ENCODE data around the gene ADAMTS3.

The ADAMTS3 gene

GRCh38 chr4:72507167-72507566 lies 61.9 kb downstream of the ADAMTS3 start:
- no peak overlapping the region for H3K4me2 ChIP-seq
- no peak overlapping the region for H3K4me3 ChIP-seq (IDR thresholded peaks at IDR 0.05; ENCODE audit: insufficient read depth, low read depth, low read length)
- H3K27ac ChIP-seq: no peak overlapping the region

GRCh38 chr4:72505314-72505744 lies 63.7 kb downstream of the ADAMTS3 start:
- Histone ChIP-seq H3K4me1 (ENCODE audit: low read depth, poor library complexity, severe bottlenecking) (no peaks in the 10 kb centered on the region), H2AFZ (ENCODE audit: low read depth) (no peak overlapping the region)
- peak; percentile 86 for TF ChIP-seq CTCF (conservative IDR thresholded peaks at IDR 0.05; ENCODE audit: low read depth, low read length)

More at GRCh38 chr4:72507167-72507566, 61.9 kb downstream of the ADAMTS3 start:
- Histone ChIP-seq H4K20me1 (ENCODE audit: insufficient read depth) (no peaks in the 10 kb centered on the region), H3K79me2 (ENCODE audit: insufficient read depth, low read depth) (no peaks in the 10 kb centered on the region), H3K27me3 (ENCODE audit: insufficient read depth, low read depth) (no peaks in the 10 kb centered on the region), H3K4me1 (ENCODE audit: low read depth, poor library complexity, severe bottlenecking) (no peaks in the 10 kb centered on the region), H3K9ac (no peak overlapping the region), H3K36me3 (ENCODE audit: insufficient read depth) (no peaks in the 10 kb centered on the region), H2AFZ (ENCODE audit: low read depth) (no peak overlapping the region)
- TF ChIP-seq CTCF (conservative IDR thresholded peaks at IDR 0.05; ENCODE audit: low read depth, low read length): no peak

GRCh38 chr4:72500214-72500613 lies 68.8 kb downstream of the ADAMTS3 start:
- no peak overlapping the region for H3K4me3 ChIP-seq (IDR thresholded peaks at IDR 0.05; ENCODE audit: insufficient read depth, low read depth, low read length)
- H3K36me3 ChIP-seq (ENCODE audit: insufficient read depth): no peaks in the 10 kb centered on the region
- H3K4me1 ChIP-seq (ENCODE audit: low read depth, poor library complexity, severe bottlenecking): no peaks in the 10 kb centered on the region
- no peak overlapping the region for H3K9ac ChIP-seq
- H3K79me2 ChIP-seq (ENCODE audit: insufficient read depth, low read depth): no peaks in the 10 kb centered on the region
- no peak overlapping the region for H3K27ac ChIP-seq
- H4K20me1 ChIP-seq (ENCODE audit: insufficient read depth): no peaks in the 10 kb centered on the region
- no peak overlapping the region for H3K4me2 ChIP-seq
- no peaks in the 10 kb centered on the region for H3K27me3 ChIP-seq (ENCODE audit: insufficient read depth, low read depth)
- TF ChIP-seq CTCF (conservative IDR thresholded peaks at IDR 0.05; ENCODE audit: low read depth, low read length): no peak
- H2AFZ ChIP-seq (ENCODE audit: low read depth): no peak overlapping the region

More at GRCh38 chr4:72505314-72505744, 63.7 kb downstream of the ADAMTS3 start:
- Histone ChIP-seq H3K4me3 (IDR thresholded peaks at IDR 0.05; ENCODE audit: insufficient read depth, low read depth, low read length) (no peak overlapping the region), H3K36me3 (ENCODE audit: insufficient read depth) (no peaks in the 10 kb centered on the region), H4K20me1 (ENCODE audit: insufficient read depth) (no peaks in the 10 kb centered on the region), H3K4me2 (no peak overlapping the region), H3K27me3 (ENCODE audit: insufficient read depth, low read depth) (no peaks in the 10 kb centered on the region), H3K79me2 (ENCODE audit: insufficient read depth, low read depth) (no peaks in the 10 kb centered on the region), H3K27ac (no peak overlapping the region), H3K9ac (no peak overlapping the region)

- Histone ChIP-seq H3K9ac (no peak overlapping the region), H3K79me2 (ENCODE audit: insufficient read depth, low read depth) (no peaks in the 10 kb centered on the region), H3K4me1 (ENCODE audit: low read depth, poor library complexity, severe bottlenecking) (no peaks in the 10 kb centered on the region), H3K36me3 (ENCODE audit: insufficient read depth) (no peaks in the 10 kb centered on the region), H3K4me3 (IDR thresholded peaks at IDR 0.05; ENCODE audit: insufficient read depth, low read depth, low read length) (no peak overlapping the region), H3K27me3 (ENCODE audit: insufficient read depth, low read depth) (no peaks in the 10 kb centered on the region), H3K27ac (no peak overlapping the region), H3K4me2 (no peak overlapping the region), H2AFZ (ENCODE audit: low read depth) (no peak overlapping the region), H4K20me1 (ENCODE audit: insufficient read depth) (no peaks in the 10 kb centered on the region)
- no peak for TF ChIP-seq CTCF (conservative IDR thresholded peaks at IDR 0.05; ENCODE audit: low read depth, low read length)
Measured at GRCh38 chr4:72496119-72496518, 72.9 kb downstream of the ADAMTS3 start.
